Activated CD4-positive, CD25-positive, alpha-beta regulatory T cell treated with anti-CD3 and anti-CD28 coated beads, Interleukin-2, amount 50 U/mL, for 16 hours (primary cell): Measurements from ENCODE around the gene ATP6V0E1.
"Not testable (repeated sequence)": the region's sequence is repeated elsewhere in the genome, so short reads cannot be mapped to it uniquely, and the experiment has no call there.

Source experiments
- DNase-seq: peaks from one replicate; pipeline ENCODE4 v3.0.0-alpha.2; 2020; ENCODE audit warnings: low read depth, low spot score

ATP6V0E1 gene

DNA sequence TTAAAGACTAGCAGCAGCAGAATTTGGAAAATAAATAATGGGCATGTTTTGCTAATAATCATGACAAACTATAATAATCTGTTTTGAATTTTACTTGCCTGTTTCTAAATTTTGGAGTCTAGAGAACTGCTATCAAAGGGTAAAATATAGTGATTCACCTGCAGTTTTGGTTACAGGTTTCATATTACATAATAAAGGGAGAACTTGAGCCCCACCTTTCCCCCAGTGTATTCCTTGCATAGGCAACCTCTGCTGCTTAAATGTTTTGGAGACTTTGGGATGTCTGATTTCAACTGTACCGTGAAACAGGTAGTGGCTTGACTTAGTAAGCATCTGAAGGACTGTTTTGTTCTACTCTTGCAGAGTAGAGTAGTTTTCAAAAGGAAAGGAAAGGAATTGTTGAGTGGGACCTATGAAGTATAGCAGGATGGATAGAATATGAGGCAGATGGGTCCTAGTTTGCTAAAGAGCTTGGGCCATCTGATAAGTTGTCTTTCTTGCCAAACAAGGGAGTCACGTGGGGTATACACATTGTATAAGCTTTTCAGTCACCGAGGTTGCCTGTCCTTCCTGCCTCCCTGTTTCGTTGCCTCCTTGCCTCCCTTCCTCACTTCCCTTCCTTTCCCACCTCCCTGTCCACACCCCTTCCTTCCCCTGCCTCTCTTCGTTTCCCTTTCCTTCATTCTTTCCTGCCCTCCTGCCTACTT lies 91.7 kb downstream of the ATP6V0E1 start:
- no peak for DNase-seq

DNA sequence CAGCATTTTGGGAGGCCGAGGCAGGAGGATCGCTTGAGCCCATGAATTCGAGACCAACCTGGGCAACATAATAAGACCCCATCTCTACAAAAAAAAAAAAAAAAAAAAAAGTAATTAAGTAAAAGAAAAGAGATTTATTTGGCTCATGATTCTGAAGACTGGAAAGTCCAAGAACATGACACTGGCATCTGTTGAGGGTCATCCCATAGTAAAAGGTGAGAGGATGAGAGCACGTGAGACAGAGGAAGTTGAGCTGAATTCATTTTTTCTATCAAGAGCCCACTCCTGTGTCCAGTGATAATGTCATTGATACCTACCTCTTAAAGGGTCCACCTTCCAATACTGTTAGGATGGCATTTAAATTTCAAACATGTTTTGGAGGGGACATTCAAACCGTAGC lies 92.4 kb downstream of the ATP6V0E1 start:
- DNase-seq: no peak

GRCh38 chr5:173076471-173076870 lies 92.9 kb downstream of the ATP6V0E1 start:
- not testable (repeated sequence) for DNase-seq

GRCh38 chr5:173078878-173079277 lies 95.3 kb downstream of the ATP6V0E1 start:
- no peak for DNase-seq
